Fibroblast of pulmonary artery (primary cell): ENCODE measurements around the gene SNRNP25.
"Not testable (repeated sequence)": the region's sequence is repeated elsewhere in the genome, so short reads cannot be mapped to it uniquely, and the experiment has no call there.

ENCODE experiments used
- DNase-seq: peaks from one replicate; pipeline ENCODE4 v3.0.0-alpha.2; 2010; ENCODE audit warnings: low read depth
- H3K4me3 ChIP-seq: replicated peaks from 2 replicates; pipeline ENCODE4 v1.5.1; 2011; ENCODE audit warnings: low read depth, mild to moderate bottlenecking, control low read depth, low read length, moderate library complexity
- TF ChIP-seq, protein P1 (sequence below): IDR thresholded peaks from 2 replicates; pipeline ENCODE4 v1.5.1; 2011; ENCODE audit warnings: mild to moderate bottlenecking, control low read depth, low read length, inconsistent platforms; ENCODE audit errors: missing control alignments

Gene SNRNP25

GRCh38 chr16:45454-45853, 8.2 kb upstream of the SNRNP25 start:
- no peak overlapping the region for H3K4me3 ChIP-seq
- TF ChIP-seq, protein P1, sequence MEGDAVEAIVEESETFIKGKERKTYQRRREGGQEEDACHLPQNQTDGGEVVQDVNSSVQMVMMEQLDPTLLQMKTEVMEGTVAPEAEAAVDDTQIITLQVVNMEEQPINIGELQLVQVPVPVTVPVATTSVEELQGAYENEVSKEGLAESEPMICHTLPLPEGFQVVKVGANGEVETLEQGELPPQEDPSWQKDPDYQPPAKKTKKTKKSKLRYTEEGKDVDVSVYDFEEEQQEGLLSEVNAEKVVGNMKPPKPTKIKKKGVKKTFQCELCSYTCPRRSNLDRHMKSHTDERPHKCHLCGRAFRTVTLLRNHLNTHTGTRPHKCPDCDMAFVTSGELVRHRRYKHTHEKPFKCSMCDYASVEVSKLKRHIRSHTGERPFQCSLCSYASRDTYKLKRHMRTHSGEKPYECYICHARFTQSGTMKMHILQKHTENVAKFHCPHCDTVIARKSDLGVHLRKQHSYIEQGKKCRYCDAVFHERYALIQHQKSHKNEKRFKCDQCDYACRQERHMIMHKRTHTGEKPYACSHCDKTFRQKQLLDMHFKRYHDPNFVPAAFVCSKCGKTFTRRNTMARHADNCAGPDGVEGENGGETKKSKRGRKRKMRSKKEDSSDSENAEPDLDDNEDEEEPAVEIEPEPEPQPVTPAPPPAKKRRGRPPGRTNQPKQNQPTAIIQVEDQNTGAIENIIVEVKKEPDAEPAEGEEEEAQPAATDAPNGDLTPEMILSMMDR: no peak
- DNase-seq: no peak

DNA sequence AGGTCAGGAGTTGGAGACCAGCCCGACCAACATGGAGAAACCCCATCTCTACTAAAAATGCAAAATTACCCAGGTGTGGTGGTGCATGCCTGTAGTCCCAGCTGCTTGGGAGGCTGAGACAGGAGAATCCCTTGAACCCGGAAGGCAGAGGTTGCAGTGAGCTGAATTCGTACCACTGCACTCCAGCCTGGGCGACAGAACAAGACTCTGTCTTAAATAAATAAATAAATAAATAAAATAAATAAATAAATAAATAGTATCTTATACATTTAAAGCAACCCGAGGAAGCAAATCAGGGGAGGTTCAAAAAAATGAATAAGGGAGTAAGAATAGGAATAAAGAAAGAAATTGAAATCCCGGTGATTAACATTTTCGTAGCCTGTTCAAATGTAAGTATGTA, 7.1 kb upstream of the SNRNP25 start:
- H3K4me3 ChIP-seq, DNase-seq: not testable (repeated sequence)

DNA sequence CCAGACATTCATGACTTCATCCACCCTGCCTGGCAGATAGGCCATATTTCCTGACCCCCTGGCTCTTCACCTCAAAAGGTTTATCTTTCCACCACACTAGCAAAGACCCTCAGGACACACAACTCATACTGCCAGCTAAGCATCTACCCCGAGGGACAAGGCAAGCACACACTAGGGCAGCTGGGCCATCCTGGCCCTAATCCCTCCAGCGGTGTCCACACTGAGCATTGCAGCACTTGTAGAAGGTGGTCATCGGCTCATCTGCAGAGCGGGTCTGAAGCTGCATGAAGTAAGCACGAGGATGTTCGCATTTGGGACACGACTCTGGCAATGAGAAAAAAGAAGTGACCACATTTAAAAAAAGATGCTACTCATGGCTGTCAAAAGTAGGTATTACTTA, 6.4 kb upstream of the SNRNP25 start:
- H3K4me3 ChIP-seq: no peak overlapping the region
- TF ChIP-seq, protein P1: no peak

DNA sequence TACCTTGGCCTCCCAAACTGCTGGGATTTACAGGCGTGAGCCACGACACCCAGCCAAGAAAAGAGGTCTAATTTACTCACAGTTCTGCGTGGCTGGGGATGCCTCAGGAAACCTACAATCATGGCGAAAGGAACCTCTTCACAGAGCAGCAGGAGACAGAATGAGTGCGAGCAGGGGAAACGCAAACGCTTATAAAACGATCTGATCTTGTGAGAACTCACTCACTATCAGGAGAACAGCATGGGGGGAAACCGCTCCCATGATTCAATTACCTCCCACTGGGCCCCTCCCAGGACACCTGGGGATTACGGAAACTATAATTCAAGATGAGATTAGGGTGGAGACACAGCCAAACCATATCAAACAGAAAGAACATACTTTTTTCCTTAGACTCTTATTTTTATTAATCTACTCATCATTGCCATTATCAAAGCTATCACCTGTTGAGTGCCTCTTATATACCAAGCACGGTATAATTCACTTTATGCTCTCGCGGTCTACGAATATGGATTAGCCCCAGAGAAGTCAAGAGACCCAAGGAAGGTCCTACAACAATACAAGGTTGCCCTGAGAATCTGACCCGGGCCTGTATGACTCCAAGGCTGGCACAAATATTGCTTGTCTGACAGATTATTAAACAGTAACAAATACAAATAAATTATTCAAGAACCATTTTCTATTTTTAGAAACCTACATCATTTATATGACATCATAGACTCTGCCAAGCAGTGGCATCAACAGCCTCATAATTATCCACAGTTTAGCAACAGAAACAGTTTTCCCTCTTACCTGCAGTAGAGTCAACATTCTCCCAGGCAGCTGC, 2.6 kb upstream of the SNRNP25 start:
- DNase-seq: no peak
- TF ChIP-seq, protein P1: no peak
- no peak overlapping the region for H3K4me3 ChIP-seq

More for the DNA sequence above, 6.4 kb upstream of the SNRNP25 start:
- no peak for DNase-seq

GRCh38 chr16:54237-54581, 581 bp downstream of the SNRNP25 start:
- DNase-seq: no peak
- TF ChIP-seq, protein P1: no peak
- H3K4me3 ChIP-seq: peak overlapping the region; percentile 80

DNA sequence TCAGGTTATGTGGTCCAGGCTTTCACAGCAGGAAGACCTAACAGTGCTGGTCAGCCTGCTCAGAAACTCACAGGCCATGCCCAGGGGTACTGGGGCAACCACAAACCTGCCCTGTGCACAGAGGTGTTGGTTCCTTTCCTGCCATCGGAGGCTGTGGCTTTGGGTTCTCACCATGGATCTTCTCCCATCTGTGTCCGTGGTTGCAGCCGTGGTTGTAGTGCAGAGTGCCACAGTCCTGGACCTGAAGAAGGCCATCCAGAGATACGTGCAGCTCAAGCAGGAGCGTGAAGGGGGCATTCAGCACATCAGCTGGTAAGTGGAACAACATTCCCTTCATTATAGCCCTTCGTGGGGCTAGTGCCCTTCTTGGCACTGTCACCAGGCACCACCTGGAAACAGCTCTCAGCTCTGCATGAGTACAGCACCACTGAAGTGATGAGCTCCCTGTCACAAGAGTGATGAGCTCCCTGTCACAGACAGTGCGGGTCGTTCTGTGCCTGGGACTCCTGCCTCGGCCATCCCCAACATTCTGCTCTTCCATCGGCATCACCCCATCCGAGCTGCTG, 2.0 kb downstream of the SNRNP25 start:
- H3K4me3 ChIP-seq: no peak overlapping the region
- no peak for DNase-seq

DNA sequence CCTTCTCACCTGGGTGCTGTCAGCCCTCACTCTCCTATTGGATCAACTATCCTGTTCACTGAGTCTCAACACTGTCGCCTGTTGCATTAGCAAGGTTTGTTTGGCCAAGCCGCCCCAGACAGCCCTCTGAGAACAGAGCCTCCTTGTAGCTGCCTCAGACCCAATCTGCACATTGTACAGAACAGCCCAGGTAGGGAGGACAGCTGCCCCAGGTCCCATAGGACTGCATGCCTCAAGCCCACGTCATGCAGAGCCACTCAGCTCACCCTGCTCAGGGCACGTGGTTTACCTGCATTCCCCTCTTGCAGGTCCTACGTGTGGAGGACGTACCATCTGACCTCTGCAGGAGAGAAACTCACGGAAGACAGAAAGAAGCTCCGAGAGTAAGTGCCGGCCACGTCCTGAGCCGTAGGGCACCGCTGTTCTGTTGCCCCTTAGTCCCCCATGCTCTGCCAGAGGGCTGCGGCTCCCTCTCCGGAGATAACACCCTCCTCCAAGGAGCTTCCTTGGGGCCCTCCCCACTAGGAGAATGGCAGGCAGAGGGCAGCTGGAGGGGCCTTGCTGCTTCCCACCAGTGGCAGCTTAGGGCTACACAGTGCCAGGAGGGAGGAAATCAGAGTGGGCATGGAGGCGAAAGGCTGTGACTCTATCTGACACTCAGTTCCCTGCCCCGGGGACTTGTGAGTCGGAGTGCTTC, 2.8 kb downstream of the SNRNP25 start:
- TF ChIP-seq, protein P1: no peak
- DNase-seq: no peak
- H3K4me3 ChIP-seq: no peak overlapping the region

More for the DNA sequence above, 2.0 kb downstream of the SNRNP25 start:
- TF ChIP-seq, protein P1: no peak
